Measurements from ENCODE around the gene HNMT. TPM values are rescaled to one million over a fixed set of nuclear protein-coding genes. Genes with fewer than 3 reads are reported as not detected.

Gene HNMT
- polyA plus RNA-seq, 1 of the 3 experiments (the other 2 are of a cell fraction), result 1.8 TPM

DNA sequence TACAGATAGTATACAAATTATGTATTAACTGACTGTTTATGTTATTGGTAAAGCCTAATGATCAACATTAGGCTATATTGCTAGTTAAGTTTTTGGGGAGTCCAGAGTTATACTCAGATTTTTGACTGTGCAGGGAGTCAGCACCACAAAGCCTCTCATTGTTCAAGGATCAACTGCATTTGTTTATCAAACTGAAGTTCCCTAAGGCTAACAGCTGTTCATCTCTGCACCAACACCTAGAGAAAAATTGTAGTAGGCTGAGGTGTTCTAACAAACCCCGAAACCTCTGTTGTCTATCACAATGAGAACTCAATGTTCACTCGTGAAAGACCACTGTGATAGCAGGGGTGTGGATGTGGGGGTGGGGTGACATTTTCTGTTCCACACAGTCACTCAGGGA, 97.7 kb downstream of the HNMT start:
- H3K4me3 ChIP-seq (ENCODE audit: low read depth in 2 of 2, low read length in 1 of 2), result no peak overlapping the region
- no peaks in the 10 kb centered on the region for H3K9me2 ChIP-seq
- TF ChIP-seq, protein P1, sequence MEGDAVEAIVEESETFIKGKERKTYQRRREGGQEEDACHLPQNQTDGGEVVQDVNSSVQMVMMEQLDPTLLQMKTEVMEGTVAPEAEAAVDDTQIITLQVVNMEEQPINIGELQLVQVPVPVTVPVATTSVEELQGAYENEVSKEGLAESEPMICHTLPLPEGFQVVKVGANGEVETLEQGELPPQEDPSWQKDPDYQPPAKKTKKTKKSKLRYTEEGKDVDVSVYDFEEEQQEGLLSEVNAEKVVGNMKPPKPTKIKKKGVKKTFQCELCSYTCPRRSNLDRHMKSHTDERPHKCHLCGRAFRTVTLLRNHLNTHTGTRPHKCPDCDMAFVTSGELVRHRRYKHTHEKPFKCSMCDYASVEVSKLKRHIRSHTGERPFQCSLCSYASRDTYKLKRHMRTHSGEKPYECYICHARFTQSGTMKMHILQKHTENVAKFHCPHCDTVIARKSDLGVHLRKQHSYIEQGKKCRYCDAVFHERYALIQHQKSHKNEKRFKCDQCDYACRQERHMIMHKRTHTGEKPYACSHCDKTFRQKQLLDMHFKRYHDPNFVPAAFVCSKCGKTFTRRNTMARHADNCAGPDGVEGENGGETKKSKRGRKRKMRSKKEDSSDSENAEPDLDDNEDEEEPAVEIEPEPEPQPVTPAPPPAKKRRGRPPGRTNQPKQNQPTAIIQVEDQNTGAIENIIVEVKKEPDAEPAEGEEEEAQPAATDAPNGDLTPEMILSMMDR (IDR thresholded peaks at IDR 0.05), result no peak
- TF ChIP-seq RXRA (IDR thresholded peaks at IDR 0.05; ENCODE audit: borderline replicate concordance, low read depth) (no peak), JUND (IDR thresholded peaks at IDR 0.05) (no peak), NFIC (IDR thresholded peaks at IDR 0.05; ENCODE audit: borderline replicate concordance) (no peak), MXI1 (IDR thresholded peaks at IDR 0.05; ENCODE audit: low read depth, low read length) (no peak)
- 0 out of 2 replicates have a peak, but pooled peaks cover under 1% of the 10 kb centered on the region for H3K27me3 ChIP-seq (ENCODE audit: insufficient read depth)
- no peaks in the 10 kb centered on the region for H3K9me3 ChIP-seq
- no peak overlapping the region for H3K9ac ChIP-seq
- 88% methylated on average over 2 of the region's 2 CpGs for whole genome bisulfite sequencing (ENCODE audit: low lambda C conversion rate)
- H4K20me1 ChIP-seq (ENCODE audit: insufficient read depth), result no peaks in the 10 kb centered on the region
- no peak overlapping the region for H2AFZ ChIP-seq (ENCODE audit: low read depth)
- CTCF ChIA-PET, result interaction anchor here (0.8 kb wide), 1 partner anchor 36 kb away, joined by 3 read pairs; no protein-coding TSS in a partner anchor
- no peaks in the 10 kb centered on the region for H3K79me2 ChIP-seq (ENCODE audit: insufficient read depth)
- peaks cover 0 to 8% of the 10 kb centered on the region in 2 experiments; a peak in 2 of 4 replicates for H3K4me1 ChIP-seq (ENCODE audit: control insufficient read depth in 1 of 2, insufficient read depth in 2 of 2, low read depth in 1 of 2, low read length in 1 of 2)
- POLR2A ChIA-PET, result no interaction called here
- H3K36me3 ChIP-seq (replicated peaks in 1 of 2; ENCODE audit: control insufficient read depth in 1 of 2, insufficient read depth in 2 of 2, low read length in 1 of 2), result no peaks in the 10 kb centered on the region
- no peak overlapping the region for H3K27ac ChIP-seq (ENCODE audit: low read depth in 2 of 2, low read length in 1 of 2)
- no peaks in the 10 kb centered on the region for H3F3A ChIP-seq (replicated peaks; ENCODE audit: insufficient read depth)
- no peak for DNase-seq
- no peak overlapping the region for H3K4me2 ChIP-seq

- Histone ChIP-seq H4K20me1 (ENCODE audit: insufficient read depth) (no peaks in the 10 kb centered on the region), H3K9me3 (no peaks in the 10 kb centered on the region), H3K79me2 (ENCODE audit: insufficient read depth) (no peaks in the 10 kb centered on the region), H3K4me3 (ENCODE audit: low read depth in 2 of 2, low read length in 1 of 2) (no peak overlapping the region), H3K27ac (ENCODE audit: low read depth in 2 of 2, low read length in 1 of 2) (no peak overlapping the region), H3K9ac (no peak overlapping the region), H3K9me2 (no peaks in the 10 kb centered on the region), H2AFZ (ENCODE audit: low read depth) (no peak overlapping the region), H3K36me3 (replicated peaks in 1 of 2; ENCODE audit: control insufficient read depth in 1 of 2, insufficient read depth in 2 of 2, low read length in 1 of 2) (no peaks in the 10 kb centered on the region), H3K4me2 (no peak overlapping the region), H3K27me3 (ENCODE audit: insufficient read depth) (peaks cover 9% of the 10 kb centered on the region; the same call in 1 of the 2 replicates), H3K4me1 (ENCODE audit: control insufficient read depth in 1 of 2, insufficient read depth in 2 of 2, low read depth in 1 of 2, low read length in 1 of 2) (peaks cover 0 to 8% of the 10 kb centered on the region in 2 experiments; a peak in 2 of 4 replicates), H3F3A (replicated peaks; ENCODE audit: insufficient read depth) (no peaks in the 10 kb centered on the region)
- ChIA-PET POLR2A (no interaction called here), CTCF (interaction anchor here (0.9 kb wide), 1 partner anchor 9 kb away, joined by 3 read pairs; no protein-coding TSS in a partner anchor)
- no peak for DNase-seq
- TF ChIP-seq POLR2AphosphoS5 (IDR thresholded peaks at IDR 0.05; ENCODE audit: low read depth, low read length), result no peak
- TF ChIP-seq SIN3A (IDR thresholded peaks at IDR 0.05; ENCODE audit: borderline replicate concordance, low read depth, low read length), result no peak
- no peak for TF ChIP-seq TAF1 (IDR thresholded peaks at IDR 0.05; ENCODE audit: borderline replicate concordance, low read depth, low read length)
- no peak for TF ChIP-seq NFIC (IDR thresholded peaks at IDR 0.05; ENCODE audit: borderline replicate concordance)
- TF ChIP-seq JUND (IDR thresholded peaks at IDR 0.05), result no peak
- TF ChIP-seq FOXJ3 (CRISPR knock-in tag; IDR thresholded peaks at IDR 0.05), result no peak
- no peak for TF ChIP-seq REST (IDR thresholded peaks at IDR 0.05; ENCODE audit: low read depth, low read length)
- TF ChIP-seq TCF12 (IDR thresholded peaks at IDR 0.05), result no peak
- no peak for TF ChIP-seq USF2 (IDR thresholded peaks at IDR 0.05; ENCODE audit: borderline replicate concordance, low read depth, low read length)
- TF ChIP-seq FOXM1 (IDR thresholded peaks at IDR 0.05; ENCODE audit: low read depth), result no peak
- no peak for TF ChIP-seq MEF2A (IDR thresholded peaks at IDR 0.05; ENCODE audit: borderline replicate concordance, low read depth)
- no peak for TF ChIP-seq ZBTB33 (IDR thresholded peaks at IDR 0.05; ENCODE audit: borderline replicate concordance, low read depth)
- WGBS (ENCODE audit: low lambda C conversion rate), result 85% methylated on average over 2 of the region's 2 CpGs
Observed at GRCh38 chr2:138063181-138063580, 98.9 kb downstream of the HNMT start.

Measured in SK-N-SH (cell line).